Muscle layer of duodenum (tissue), 2 donors: ENCODE data around the gene ZNF423.
A peak's percentile ranks its signal among the peaks of the same experiment; 100 is the strongest.

Experiments used
- H3K27ac ChIP-seq: one replicate; pipeline ENCODE4 v1.7.0; 2013; ENCODE audit warnings: mild to moderate bottlenecking, low read length
- H3K27me3 ChIP-seq: one replicate; pipeline ENCODE4 v1.7.0; 2013; ENCODE audit warnings: low read depth, mild to moderate bottlenecking, control low read depth, low read length
- H3K36me3 ChIP-seq, 2 donors: one replicate each; pipeline ENCODE4 v1.7.0; 2013; ENCODE audit warnings: low read length in 2 of 2, control low read depth in 1 of 2, mild to moderate bottlenecking in 1 of 2; ENCODE audit not compliant: insufficient read depth in 2 of 2, control insufficient read depth in 1 of 2
- H3K4me1 ChIP-seq, 2 donors: one replicate each; pipeline ENCODE4 v1.7.0; 2013; ENCODE audit warnings: low read length in 2 of 2, mild to moderate bottlenecking in 2 of 2, control low read depth in 1 of 2, moderate library complexity in 1 of 2; ENCODE audit not compliant: insufficient read depth in 2 of 2, control insufficient read depth in 1 of 2
- H3K4me3 ChIP-seq, 2 donors: one replicate each; pipeline ENCODE4 v1.7.0; 2013; ENCODE audit warnings: low read length in 2 of 2, low read depth in 1 of 2, mild to moderate bottlenecking in 1 of 2
- H3K9me3 ChIP-seq, 2 donors: one replicate each; pipeline ENCODE4 v1.7.0; 2013; ENCODE audit warnings: low read length in 2 of 2, control low read depth in 1 of 2, mild to moderate bottlenecking in 1 of 2; ENCODE audit not compliant: control insufficient read depth in 1 of 2
- donor health status: healthy.

Gene ZNF423

DNA sequence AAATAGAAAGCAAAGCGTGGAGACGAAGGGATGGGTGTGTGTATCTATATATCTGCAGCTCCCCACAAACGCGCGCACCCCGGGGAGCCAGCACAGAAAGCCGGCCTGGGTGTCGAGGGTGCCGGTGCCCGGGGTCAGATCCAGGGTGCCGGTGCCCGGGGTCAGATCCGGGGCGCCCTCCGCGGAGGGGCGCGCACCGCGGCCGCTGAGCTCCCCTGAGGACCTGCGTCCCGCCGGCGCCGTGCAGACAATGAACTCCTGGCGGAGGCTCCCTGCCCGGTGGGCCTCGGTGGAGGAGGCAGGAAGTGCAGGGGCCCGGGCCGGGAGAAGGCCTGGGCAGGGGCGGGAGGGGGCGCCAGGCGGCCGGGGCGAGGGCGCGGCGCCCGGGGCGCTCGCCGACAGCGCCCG is 1.1 kb downstream of the ZNF423 start:
- H3K4me1 ChIP-seq = peaks cover 0 to 41% of the 10 kb centered on the region in 2 donors
- no peaks in the 10 kb centered on the region for H3K36me3 ChIP-seq
- H3K27me3 ChIP-seq = peaks cover 6% of the 10 kb centered on the region
- peak overlapping the region in 1 of 2 donors; percentile 76 for H3K4me3 ChIP-seq
- H3K9me3 ChIP-seq = no peaks in the 10 kb centered on the region
- H3K27ac ChIP-seq = peak overlapping the region; percentile 58

DNA sequence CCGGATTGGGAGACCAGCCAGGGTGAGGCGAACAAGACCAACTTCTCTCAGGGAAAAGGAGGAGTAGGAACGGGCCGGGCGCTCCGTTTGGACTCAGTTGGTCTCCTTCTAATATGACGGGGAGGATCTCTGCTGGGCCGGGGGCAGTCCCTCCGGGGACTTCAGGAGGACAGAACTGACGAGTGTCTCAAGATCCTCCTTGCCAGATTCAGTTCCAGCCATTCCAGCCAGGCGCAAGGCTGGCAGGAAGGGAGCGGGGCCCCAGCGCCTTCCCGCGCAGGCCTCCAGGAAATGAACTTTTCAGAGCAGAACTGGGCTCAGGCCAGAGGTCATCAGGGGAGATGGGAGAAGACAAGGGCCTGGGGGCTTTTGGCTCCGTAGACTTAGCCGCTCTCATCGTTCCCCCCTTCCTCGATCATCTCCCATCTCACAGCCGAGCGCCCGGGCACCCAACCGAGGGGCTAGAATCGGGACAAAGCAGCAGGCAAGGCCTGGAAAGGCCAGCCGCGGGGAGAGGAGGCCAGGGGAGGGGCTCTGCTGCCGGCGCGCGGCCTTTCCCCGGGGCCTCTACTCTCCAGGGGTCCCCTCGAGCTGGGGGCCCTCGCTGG is 1.6 kb downstream of the ZNF423 start:
- Histone ChIP-seq H3K9me3 (no peaks in the 10 kb centered on the region), H3K36me3 (no peaks in the 10 kb centered on the region), H3K4me1 (peaks cover 0 to 41% of the 10 kb centered on the region in 2 donors), H3K27ac (peak overlapping the region; percentile 58), H3K4me3 (peak overlapping the region; percentile 15 to 76), H3K27me3 (peaks cover under 1% of the 10 kb centered on the region)

DNA sequence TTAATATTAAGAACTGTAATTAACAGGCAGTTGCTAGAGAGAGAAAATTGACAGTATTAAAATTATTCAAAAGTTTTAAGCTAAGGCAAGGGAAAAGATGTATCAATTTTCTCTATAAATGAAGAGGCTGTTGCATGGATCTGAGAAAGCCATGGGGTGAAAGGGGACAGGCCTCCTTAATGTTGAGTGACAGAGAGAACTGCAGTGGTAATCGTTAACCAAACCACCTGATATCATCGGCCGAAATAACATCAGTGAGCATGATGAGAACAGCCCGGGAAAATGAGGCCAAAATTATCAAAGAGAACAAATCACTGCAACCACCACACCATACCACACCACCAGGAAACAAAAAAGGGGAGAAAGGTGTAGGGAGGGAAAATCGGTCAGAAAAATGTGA is 3.6 kb downstream of the ZNF423 start:
- no peak overlapping the region for H3K27ac ChIP-seq
- no peaks in the 10 kb centered on the region for H3K9me3 ChIP-seq
- no peak overlapping the region for H3K4me3 ChIP-seq
- H3K27me3 ChIP-seq = no peaks in the 10 kb centered on the region
- peaks cover 0 to 4% of the 10 kb centered on the region in 2 donors for H3K36me3 ChIP-seq
- H3K4me1 ChIP-seq = peaks cover 0 to 29% of the 10 kb centered on the region in 2 donors

DNA sequence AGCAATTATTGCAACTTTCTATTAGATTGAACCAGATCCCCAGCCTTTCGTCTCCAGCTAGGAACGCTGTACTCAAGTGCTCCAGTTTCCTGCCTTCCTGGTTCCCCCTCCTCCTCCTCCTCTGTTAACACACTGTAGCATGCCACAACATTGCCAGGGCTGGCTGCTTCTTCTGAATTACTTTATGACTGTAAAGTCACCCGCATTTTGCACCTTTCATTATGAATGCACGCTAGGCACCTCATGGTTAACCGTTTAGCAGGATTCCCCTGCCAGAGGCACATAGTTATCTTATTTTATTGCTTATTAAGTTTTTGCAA is 4.5 kb downstream of the ZNF423 start:
- H3K4me1 ChIP-seq = peaks cover 0 to 29% of the 10 kb centered on the region in 2 donors
- no peaks in the 10 kb centered on the region for H3K9me3 ChIP-seq
- peaks cover 0 to 4% of the 10 kb centered on the region in 2 donors for H3K36me3 ChIP-seq
- no peak overlapping the region for H3K4me3 ChIP-seq
- H3K27me3 ChIP-seq = no peaks in the 10 kb centered on the region
- no peak overlapping the region for H3K27ac ChIP-seq

DNA sequence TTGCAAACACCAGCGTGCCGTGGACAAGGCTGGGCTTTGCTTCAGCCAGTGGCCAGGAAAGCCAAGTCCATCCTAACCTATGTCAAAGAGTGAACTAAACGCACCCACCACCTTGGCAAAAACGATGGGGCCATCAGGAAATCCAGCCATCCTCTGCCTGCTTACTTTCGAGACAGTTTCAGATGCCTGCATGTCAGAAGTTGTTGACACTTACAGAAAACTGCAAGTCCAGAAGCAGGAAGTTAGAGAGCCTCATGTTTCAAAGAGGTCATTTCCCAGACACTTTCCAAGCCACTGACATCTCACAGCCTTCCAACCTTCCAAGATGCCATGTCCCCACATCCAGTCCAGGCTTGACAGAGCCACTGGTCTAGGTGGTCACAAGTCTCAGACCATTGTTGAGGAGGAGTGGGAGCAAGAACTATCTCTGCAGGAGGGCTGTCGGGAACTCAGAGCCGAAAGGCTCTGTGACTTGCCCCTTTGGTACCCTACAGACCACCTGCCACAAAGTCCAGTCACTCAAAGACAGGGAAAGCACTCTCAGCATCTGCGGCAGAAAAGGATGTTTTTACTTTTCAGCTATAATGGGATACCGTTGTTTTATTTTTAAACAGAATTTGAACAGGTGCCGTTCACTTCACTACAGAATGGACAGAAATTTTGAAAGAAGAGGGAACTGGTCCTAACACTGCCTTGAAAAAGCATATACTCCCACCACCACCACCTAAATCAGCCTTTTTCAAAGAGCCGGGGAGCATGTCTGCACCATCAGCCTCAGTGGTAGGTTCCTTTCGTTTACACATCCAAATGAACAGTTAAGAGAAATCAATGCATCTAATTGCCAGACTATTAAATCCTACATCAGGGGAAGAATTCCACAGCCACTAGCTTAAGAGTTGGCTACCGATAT is 5.1 kb downstream of the ZNF423 start:
- H3K9me3 ChIP-seq = no peaks in the 10 kb centered on the region
- no peaks in the 10 kb centered on the region for H3K27me3 ChIP-seq
- H3K27ac ChIP-seq = no peak overlapping the region
- peak overlapping the region in 1 of 2 donors; percentile 0 for H3K4me3 ChIP-seq
- peaks cover 0 to 4% of the 10 kb centered on the region in 2 donors for H3K36me3 ChIP-seq
- H3K4me1 ChIP-seq = peaks cover 0 to 29% of the 10 kb centered on the region in 2 donors

DNA sequence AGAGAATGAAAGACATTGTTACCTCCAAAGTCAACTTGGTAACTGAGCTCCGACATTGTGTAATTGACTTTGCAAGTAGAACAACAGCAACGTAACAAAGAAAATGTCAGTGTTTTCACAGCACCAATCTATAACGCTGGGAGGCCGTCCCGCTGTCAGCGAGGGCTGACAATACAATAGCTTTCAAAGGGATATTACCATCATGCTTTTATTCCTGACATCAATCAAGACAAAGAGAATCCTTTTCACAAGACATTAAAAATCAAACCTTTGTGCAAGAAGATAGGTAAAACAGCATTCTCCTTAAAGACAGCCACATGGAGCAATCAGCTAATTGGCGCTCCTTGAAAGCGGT is 6.2 kb downstream of the ZNF423 start:
- Histone ChIP-seq H3K4me3 (no peak overlapping the region), H3K9me3 (no peaks in the 10 kb centered on the region), H3K27ac (no peak overlapping the region), H3K27me3 (no peaks in the 10 kb centered on the region), H3K36me3 (peaks cover 0 to 4% of the 10 kb centered on the region in 2 donors), H3K4me1 (peaks cover 0 to 29% of the 10 kb centered on the region in 2 donors)

DNA sequence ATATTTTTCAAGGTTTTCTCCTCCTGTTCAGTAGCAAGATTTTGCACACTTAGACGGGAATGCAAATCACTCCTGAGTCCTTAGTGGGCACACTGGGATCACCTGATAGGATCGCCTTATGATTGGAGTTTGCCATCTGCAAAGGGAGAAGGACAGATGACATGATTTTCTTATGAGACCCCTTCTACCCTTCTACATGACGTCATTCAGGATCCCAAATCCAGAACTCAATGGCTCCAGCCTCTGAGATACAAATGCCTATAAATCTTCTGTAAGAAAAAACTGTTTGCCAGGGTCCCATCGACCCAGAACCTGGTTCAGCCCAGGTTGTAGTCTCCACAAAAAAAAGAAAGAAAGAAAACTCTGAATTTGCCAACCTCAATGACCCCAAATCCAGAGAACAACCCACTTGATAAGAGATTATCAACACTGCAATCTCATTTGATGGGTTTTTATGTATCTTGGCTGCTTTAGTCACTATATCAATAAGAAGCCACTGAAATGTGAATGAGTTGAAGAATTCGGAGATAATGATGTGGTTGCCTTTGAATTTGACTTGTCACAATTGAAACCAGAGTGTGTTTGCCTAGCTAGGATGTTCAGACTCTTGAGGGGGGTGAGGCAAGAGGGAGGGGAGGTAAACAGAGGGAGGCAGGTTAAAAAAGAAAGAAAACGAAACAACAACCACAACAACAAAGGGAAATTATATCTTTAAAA is 6.7 kb downstream of the ZNF423 start:
- H3K4me3 ChIP-seq = no peak overlapping the region
- H3K27me3 ChIP-seq = no peaks in the 10 kb centered on the region
- no peak overlapping the region for H3K27ac ChIP-seq
- peaks cover 0 to 28% of the 10 kb centered on the region in 2 donors for H3K4me1 ChIP-seq
- H3K9me3 ChIP-seq = no peaks in the 10 kb centered on the region
- H3K36me3 ChIP-seq = peaks cover 0 to 4% of the 10 kb centered on the region in 2 donors

DNA sequence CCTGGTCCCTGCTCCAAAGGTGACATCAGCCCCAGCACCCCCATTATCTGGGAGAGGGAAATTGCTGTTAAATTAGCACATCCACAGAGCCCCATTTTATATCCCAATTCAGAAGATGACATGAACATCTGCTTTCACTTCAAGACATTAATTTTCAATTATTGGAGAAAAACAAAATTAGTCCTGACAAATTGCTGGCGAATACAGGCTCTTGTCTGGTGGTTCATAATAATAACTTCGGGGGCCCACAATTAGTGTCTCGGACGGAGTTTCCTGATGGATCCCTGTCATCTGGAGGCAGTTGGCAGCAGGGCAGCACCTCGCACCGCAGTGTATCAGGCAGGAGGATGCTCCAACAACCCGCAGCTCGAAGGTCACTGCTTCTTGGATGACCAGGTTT is 7.4 kb downstream of the ZNF423 start:
- Histone ChIP-seq H3K4me1 (peaks cover 0 to 26% of the 10 kb centered on the region in 2 donors), H3K36me3 (peaks cover 0 to 4% of the 10 kb centered on the region in 2 donors), H3K4me3 (no peak overlapping the region), H3K27me3 (no peaks in the 10 kb centered on the region), H3K27ac (no peak overlapping the region), H3K9me3 (no peaks in the 10 kb centered on the region)

DNA sequence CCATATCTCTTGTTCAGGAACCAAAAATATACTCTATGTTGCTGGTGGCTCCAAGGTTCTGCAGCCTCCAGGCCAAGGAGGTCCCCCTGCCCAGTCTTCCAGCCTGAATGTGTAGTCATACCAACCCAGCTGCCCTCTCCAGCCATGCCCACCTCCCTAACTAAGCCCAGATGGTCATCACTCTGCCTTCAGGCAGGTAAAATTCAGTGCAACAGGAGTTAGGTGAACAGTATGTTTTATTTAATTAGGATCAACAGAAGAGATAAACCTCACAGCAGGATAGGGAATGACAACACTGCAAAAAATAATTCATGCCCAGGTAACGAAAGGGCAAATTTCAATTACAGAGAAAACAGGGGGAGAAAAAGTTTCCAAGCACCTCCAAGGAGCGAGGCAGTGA is 9.1 kb downstream of the ZNF423 start:
- no peaks in the 10 kb centered on the region for H3K9me3 ChIP-seq
- no peaks in the 10 kb centered on the region for H3K27me3 ChIP-seq

DNA sequence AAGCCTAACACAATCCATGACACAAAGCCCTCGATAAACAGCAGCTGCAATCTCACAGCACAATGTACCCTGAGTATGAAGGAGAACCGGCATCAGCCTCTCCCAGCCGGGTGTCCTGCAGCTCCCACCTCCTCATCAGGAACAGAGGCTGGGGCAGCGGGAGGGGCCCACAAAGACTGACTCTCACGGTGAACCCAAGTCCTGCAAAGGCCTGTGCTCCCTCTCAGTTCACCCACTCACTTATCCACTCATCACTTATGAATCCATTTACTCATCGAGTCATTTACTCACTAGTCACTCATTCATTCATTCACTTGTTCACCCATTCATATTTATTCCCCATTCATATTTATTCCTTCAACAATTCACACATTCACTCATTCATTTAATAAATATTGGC is 11.6 kb downstream of the ZNF423 start:
- no peak overlapping the region for H3K27ac ChIP-seq
- H3K36me3 ChIP-seq = peaks cover 0 to 4% of the 10 kb centered on the region in 2 donors
- H3K4me3 ChIP-seq = no peak overlapping the region
- no peaks in the 10 kb centered on the region for H3K9me3 ChIP-seq
- peaks cover 0 to 16% of the 10 kb centered on the region in 2 donors for H3K4me1 ChIP-seq
- no peaks in the 10 kb centered on the region for H3K27me3 ChIP-seq

More for the DNA sequence above, 9.1 kb downstream of the ZNF423 start:
- Histone ChIP-seq H3K27ac (no peak overlapping the region), H3K36me3 (peaks cover 0 to 4% of the 10 kb centered on the region in 2 donors), H3K4me3 (no peak overlapping the region), H3K4me1 (peaks cover 0 to 21% of the 10 kb centered on the region in 2 donors)

DNA sequence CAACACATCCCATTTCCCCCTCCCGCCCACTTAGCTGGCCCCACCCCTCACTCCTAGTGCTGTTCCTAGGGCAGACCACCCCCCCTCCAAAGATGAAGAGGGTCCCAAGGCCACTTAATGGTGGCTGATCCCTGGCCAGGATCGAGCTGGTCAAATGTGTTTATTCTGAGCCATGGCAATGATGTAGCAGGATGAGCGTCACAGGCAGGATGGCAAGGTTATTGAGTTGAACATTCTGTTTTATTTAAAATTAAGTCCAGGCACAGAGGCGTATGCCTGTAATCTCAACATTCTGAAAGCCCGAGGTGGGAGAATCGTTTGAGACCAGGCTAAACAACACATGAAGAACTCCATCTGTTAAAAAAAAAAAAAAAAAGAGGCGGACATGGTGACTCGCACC is 12.2 kb downstream of the ZNF423 start:
- Histone ChIP-seq H3K4me1 (peaks cover 0 to 19% of the 10 kb centered on the region in 2 donors), H3K36me3 (peaks cover 0 to 4% of the 10 kb centered on the region in 2 donors), H3K9me3 (no peaks in the 10 kb centered on the region), H3K27ac (no peak overlapping the region), H3K27me3 (no peaks in the 10 kb centered on the region), H3K4me3 (no peak overlapping the region)
